Measurements from ENCODE around the gene TAAR1.

GRCh38 chr6:132664309-132665034 is 5.5 kb upstream of the TAAR1 start:
- TF ChIP-seq CTCF (IDR thresholded peaks at IDR 0.05) (no peak), POLR2AphosphoS5 (IDR thresholded peaks at IDR 0.05; ENCODE audit: low read depth, low read length) (no peak), SIN3A (IDR thresholded peaks at IDR 0.05; ENCODE audit: borderline replicate concordance, insufficient read depth, low read depth, low read length) (no peak), REST (IDR thresholded peaks at IDR 0.05; ENCODE audit: insufficient read depth in 1 of 2, low read depth in 2 of 2, low read length in 1 of 2) (no peak)

Measured in Panc1 (cell line).